Stimulated activated CD4-positive, alpha-beta T cell treated with anti-CD3 and anti-CD28 coated beads, Interleukin-1b, Interleukin-23, amount 100 ng/mL, for 24 hours (primary cell): Measurements from ENCODE around the gene EMP1.

Experiments used
- DNase-seq, 4 experiments: peaks; one replicate each; pipeline ENCODE4 v3.0.0-alpha.2; 2020; ENCODE audit warnings: low read depth in 4 of 4, low spot score in 1 of 4

The EMP1 gene

DNA sequence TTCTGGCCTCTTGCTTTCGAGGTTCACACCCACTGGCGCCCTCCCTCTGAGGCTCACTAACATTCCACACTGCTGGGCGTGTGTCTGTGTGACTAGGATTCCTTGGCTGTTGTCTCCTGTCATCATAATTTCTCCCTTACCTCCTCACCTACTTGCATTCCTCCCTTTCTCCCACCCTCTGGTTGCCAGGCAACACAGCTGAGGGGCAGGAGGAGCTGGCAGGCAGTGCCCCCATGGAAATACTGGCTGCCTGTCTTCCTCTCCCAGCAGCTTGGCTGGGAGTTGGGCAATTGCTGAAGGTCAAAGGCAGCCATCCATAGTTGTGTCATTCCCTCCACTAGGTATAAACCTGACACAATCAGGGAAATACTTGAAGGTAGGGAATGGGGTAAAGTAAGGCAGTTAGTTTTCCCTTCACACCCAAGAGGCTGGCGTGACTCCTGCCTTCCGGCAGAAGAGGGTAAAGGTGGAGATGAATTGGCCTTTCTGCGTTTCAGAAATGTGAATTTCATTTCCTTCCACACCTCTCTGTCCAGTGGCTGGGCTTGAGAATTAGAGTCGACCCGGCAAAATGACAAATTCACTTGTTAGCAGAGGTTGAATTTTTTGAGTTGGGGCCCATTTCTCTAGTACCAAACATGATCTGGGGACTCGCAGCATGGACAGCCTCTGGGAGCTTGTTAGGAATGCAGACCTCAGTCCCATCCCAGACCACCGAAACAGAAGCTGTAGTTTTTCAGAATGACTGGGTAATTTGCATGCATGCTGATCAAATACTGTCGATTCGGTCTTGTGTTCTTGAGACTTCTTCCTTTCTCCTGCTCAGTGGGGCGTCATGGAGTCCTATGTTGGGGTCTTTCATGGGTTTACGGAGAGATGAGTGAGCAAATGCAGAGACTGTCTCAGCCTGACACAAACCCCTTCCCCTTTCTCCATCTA, 24.3 kb upstream of the EMP1 start:
- no peak for DNase-seq

GRCh38 chr12:13173012-13173932, 23.3 kb upstream of the EMP1 start:
- DNase-seq = no peak

DNA sequence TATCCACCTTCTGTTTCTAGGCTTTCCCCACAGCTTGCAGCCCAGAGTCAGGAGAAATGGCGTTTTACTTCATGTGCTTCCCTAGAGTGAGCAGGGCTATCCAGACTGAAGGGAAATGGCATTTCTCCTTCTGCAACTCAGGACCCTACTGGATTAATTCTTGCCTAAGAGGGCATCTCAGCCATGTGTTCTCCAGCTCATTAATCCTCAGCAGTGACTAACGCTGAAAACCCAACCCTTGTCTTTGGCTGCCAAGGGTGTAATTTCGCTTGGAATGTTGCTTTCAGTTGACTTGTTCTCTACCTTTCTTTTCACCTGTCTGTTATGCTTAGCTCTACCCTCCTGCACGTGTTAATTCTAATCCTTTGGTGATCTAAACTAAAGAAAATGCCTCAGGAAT, 21.0 kb upstream of the EMP1 start:
- no peak for DNase-seq

DNA sequence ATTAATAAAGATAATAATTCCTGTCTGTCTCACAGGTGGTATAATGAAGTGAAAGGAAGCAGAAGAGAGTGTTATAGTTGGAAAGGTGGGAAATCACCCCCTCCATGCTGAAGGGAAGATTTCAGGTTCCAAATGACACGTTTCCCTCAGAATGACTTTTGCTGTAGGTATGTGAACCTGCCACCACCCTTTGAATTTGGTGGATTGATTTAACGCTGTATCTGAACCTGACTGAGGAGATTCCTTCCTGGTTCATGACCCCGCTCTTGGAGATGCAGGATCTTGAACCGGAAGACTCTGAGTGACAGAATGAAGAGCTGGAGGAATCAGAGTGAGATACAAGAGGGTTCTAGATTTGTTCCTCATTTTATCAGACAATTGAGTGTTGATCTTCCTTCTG, 20.3 kb upstream of the EMP1 start:
- no peak for DNase-seq

DNA sequence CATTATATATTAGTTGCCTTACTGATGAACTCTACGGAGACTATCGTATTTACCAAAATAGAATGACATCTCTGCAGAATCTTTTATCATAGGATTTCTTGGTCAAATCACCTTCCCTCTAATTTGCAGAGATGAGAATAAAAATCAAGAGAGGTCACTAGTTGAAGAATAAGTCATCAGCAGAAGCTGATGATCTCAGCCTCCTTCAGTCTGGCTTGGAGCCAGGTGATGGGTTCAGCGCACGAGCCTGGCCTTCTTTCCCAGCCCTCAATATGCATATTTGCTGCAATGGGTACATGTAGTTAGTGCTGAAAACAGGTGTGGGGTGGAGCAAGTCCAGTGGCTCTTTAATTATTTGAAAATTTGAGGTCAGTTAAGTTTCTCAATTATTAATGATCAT, 19.2 kb upstream of the EMP1 start:
- DNase-seq = no peak

DNA sequence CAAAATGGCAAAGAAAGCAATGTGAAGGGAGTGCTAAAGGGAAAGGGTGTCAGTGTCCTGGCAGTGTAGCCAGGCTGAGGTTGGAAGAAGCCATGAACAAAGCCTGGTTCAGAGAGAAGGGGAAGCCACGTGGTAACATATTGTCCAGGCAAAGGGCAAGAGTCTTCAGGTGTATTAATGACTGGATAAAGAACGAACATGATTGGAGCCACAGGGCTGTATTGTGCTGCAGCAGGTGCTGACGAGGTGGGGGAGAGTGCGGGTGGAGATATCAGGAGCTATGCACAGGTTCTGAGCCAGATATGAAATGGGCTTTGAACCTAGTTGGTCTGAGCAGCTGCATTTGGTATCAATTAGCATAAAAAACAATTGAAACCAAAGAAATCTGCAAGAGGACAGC, 18.6 kb upstream of the EMP1 start:
- DNase-seq = no peak

DNA sequence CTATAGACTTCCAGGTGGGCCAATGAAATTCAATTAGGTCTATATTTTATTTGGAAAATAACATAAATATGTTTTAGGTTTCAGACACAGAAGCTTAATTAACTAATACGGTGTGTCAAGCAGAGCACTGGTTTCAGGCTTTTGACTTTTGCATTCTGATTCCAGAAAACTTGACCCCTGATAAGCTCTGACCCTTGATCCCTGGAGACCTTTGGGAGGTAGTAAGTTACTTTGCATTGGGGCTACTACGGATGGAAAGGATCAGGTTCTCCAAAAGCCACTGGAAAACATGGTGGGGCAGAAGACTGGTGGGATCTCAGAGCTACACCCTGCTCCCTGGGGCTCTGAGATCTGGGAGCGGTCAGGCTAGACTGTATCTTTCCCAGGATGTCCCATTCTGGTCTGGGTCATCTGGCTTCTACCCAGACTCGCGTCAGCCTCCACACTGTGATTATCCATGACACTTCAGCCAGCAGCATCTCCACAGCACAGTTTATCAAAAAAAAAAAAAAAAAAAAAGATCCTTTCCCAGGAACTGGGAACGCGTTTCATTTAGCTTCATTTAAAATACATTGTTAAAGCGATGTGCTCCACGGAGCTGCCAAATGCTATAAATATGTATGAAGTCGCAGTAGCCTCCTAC, 17.8 kb upstream of the EMP1 start:
- DNase-seq = no peak

DNA sequence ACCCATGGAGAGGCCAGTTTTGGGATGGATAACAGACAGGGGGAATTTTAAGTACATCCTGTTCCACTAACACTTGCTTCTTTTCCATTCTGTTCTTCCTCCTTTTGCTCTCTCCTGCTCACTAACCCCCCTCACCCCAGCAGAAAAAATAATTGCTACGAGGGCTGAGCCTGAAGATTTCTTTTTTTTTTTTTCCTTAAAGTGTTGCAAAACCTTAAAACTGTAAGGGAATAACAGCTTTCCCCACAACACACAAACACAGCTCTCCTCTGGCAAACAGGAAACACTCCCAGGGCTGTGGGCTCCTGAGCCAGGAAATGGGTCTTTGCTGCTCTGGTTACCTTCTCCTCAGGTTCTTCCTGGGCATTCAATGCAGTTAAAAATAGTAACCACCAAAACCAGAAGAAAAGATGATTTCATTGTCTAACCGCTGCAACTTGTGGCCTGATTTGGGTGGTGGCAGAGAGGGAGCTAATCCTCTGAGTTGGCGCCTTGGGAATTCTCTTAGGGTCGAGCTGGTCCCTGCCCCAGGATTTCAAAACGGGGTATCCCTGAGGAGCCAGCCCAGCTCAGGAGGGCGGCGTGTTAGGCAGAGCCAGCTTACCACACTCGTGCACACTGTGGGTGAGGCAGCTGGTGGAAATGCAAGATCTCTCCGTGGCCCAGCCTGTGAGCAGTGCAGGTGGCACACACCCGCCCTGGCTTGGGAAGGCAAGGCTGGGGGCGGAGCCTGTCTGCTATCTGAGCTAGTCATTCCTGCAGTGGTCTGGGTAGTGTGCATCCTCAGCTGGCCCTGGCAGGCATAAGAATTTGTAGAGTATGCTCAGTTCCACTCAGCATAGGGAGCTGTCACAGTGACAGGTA, 17.1 kb upstream of the EMP1 start:
- DNase-seq = peak in 3 of 4 experiments; percentile 17 to 59 (median 25)

DNA sequence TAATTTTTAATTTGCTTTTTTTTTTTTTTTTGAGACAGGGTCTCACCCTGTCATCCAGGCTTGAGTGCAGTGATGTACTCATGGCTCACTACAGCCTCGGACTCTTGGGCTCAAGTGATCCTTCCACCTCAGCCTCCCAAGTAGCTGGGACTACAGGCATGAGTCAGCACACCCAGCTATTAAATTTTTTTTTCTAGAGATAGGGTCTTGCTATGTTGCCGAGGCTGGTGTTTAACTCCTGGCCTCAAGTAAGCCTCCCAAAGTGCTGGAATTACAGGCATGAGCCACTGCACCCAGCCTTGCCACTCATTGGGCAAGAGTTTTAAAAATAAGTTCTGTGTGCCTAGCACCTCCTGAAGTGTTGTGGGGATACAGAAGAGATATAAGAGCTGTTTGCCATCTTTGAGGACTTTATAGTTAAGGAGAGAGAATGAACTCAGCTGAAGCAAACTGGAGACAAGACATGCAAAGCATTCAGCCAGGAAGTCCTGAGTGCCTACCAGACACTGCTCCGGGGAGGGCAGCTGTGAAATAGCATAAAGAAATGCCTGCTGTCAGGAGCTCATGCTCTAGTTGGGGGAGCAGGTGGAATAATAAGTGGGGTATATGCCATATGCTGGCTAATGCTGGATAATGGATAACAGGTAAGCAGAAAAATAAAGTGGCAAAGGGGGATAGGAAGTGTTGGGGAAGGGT, 15.0 kb upstream of the EMP1 start:
- DNase-seq = no peak

- DNase-seq = no peak
Measured at GRCh38 chr12:13182881-13183280, 13.6 kb upstream of the EMP1 start.

GRCh38 chr12:13183620-13184019, 12.9 kb upstream of the EMP1 start:
- no peak for DNase-seq

DNA sequence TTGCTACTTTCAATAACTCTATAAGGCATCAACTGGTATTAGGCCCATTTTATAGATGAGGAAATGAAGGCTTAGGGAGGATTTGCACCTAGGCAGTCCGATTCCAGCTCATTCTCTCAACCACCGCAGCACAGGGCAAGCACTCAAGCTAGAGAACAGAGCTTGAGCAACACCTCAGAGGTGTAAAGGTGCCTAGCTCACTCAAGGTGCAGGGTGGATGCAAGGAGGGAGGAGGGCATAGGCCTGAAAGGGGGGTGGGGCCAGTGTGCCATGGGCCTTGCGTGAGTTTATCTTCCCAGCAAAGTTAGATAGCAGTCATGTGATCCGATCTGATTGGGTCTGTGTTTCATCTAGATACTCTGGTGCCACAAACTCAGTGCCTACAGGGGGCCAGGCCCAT, 10.2 kb upstream of the EMP1 start:
- no peak for DNase-seq

GRCh38 chr12:13187399-13187798, 9.1 kb upstream of the EMP1 start:
- DNase-seq = no peak

DNA sequence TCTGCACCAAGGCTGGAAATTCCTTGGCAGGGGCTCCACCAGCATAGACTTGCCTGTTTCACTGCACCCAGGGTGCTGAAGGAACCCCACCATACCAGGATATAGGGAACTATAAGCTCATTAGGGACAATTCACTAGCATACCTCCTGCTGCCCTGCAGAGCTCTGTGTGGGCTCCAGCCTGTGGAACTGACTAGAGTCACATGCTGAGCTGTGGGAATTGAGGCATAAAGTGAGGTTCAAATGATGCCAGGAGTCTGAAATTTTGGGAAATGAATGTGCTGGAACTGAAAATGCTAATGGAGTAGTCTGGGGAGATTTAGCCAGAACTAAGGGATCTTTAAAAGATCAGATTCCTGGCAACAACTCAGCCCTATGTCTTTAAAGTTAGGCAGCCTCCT, 7.3 kb upstream of the EMP1 start:
- DNase-seq = no peak

DNA sequence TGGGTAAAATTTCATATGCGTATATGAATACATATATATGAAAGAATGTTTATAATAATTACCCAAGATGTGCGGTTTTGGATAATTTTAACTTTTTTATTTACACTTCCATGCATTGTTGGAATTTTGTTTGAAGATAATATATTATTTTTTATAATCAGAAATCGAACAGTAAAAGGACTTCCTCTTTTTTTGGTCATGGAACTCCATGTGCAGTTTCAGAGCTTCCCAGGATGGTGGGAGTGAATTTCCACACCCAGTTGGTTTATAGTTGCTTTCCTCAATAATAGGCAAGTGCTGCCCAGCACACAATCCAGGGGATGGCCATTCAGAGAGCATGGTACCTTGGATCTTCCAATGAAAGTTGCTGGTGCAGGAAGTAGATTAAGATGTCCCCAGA, 6.3 kb upstream of the EMP1 start:
- DNase-seq = no peak

GRCh38 chr12:13192719-13193118, 3.8 kb upstream of the EMP1 start:
- no peak for DNase-seq

DNA sequence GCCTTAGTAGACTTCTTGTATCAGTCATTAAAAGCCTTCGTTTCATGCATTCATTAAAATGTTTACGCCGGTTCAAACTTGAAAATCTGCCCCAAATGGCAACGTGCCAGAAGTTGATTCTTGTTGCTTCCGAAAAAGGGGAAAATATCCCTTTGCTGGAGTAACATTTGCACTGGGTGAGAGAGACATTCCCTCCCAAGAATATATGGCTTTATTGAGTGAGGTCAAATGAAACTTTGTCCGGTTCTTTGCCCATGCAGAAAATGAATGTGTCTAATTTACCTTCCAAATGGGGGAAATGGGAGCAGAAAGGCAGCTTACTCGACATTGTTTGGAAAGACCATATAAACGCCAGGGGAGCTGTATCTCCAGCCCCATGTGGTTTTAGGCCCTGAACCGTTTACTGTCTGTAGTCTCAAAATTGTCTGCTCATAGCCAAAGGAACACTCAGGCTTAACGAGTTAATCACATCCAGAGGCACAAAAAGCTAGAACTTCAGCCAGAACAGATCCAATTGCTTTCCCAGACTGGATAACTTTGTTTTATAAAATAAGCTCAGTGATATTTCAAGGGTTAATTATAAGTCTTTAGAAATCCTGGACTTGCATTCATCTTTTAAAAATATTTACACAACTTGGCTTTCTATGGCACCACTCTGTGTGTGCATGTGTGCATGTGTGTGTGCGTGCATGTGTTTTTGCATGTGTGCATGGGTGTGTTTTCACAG, 2.9 kb upstream of the EMP1 start:
- DNase-seq = no peak

GRCh38 chr12:13194401-13195110, 2.0 kb upstream of the EMP1 start:
- DNase-seq = no peak

DNA sequence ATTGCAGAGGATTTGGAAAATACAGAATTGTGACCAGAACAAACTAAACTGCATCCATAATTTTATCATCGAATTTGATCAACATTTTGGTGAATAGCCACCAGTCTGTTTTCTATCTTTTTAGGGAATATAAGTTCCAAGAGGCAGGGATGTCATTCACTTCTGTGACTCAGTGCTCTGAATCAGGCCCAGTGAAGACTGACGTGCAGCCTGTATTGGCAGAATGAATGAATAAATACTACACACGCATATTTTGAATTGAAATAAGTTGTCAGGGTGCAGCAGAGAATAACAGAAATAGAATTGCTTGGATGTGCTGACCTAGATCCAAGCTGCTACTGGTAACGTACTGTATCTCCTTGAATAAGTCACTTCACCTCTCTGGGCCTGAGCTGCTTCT, 1.3 kb upstream of the EMP1 start:
- no peak for DNase-seq
